HFF-Myc (cell line): Measurements from ENCODE around the gene TMEM235.

Source experiments
- DNase-seq: peaks from one replicate; pipeline ENCODE4 v3.0.0-alpha.2; 2011; ENCODE audit warnings: low read depth; ENCODE audit errors: extremely low read depth
- H3K4me3 ChIP-seq: replicated peaks from 2 replicates; pipeline ENCODE4 v1.5.1; 2011; ENCODE audit warnings: low read depth, mild to moderate bottlenecking, control low read depth, low read length
- CTCF ChIP-seq: IDR thresholded peaks from 2 replicates; pipeline ENCODE4 v1.5.1; 2012; ENCODE audit warnings: mild to moderate bottlenecking, low read depth, low read length, control low read depth; ENCODE audit errors: missing control alignments

TMEM235 gene

DNA sequence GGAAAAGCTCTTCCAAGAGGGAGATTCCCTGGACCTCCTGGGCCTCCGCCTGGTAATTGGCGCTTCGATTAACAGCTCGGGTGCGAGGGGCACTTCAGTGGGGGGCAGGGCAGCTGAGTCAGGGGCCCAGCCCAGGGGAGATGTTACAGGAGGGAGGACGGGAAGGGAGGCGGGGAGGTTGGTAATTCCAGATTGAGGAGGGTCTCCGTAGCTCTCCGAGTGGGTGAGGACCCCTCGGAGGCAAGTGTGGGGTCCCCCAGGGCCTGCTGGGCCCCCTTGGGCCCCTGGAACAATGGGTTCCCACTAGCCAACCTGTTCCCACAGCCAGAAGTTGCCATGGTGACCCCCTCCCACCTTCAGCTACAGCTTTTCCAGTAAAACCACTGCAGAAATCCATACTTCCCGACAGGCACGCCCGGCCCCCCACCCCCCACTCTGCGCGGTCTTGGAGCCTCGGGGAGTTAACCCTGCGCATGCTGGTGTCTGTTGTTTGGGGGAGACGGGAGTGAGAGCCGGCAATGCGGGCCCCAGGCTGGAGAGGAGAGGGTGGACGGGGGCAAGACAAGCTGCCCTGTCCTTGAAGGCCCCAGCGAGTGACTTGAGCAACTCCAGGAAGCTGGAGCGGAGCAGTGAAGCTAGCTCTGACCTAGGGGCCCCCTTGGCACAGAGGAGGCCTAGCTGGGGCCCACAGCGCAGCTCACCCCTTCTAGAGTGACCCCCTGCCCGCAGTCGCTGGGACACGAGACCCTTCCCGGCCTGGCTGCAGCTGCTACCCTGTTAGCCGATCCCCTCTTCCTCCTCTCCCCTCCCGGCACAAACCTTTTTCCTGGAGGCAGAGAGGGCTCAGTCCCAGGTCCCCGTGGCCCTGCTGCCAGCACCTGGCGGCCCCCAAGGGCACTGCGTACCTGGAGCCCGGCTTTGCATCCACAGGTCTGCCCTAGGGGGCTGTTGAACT is 37.8 kb downstream of the TMEM235 start:
- TF ChIP-seq CTCF: no peak
- DNase-seq: no peak
- no peak overlapping the region for H3K4me3 ChIP-seq

- DNase-seq: no peak
- no peak for TF ChIP-seq CTCF
- no peak overlapping the region for H3K4me3 ChIP-seq
These were observed 38.5 kb downstream of the TMEM235 start for GRCh38 chr17:78269955-78270381.

DNA sequence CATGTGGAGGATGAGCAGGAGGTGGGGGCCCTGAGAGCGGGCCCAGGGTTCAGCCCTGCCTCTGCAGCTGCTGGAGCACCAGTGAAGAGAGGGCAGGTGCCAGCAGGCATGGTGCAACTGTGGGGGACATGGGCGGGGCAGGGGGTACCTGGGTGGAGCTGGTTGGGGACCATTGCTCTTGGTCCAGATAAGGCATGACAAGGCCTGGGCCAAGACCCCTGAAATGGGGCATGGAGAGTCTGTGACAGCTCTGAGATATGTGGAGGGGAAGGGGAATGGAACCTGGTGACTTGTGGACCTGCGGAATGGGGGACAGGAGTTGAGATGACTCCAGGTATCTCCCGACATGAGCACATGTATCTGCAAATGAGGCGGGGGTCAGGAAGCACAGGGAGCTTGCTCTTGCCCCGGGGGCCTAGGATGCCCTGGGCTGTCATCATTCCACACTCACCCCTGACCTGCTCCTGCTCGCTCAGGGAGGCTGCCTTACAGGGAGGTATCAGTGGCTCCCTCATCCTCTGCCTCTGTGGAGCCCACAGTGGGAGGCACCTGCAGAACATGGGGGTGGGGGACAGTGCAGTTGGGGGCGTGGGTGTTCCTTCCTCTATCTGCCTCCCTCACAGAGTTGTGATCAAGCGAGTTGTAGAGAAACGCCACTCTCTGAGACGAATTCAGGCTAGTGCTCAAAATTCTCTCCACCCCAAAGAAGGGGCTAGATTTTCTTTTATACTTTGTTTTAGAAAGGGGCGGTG is 40.2 kb downstream of the TMEM235 start:
- H3K4me3 ChIP-seq: no peak overlapping the region
- no peak for TF ChIP-seq CTCF
- no peak for DNase-seq

- no peak for TF ChIP-seq CTCF
- no peak for DNase-seq
- H3K4me3 ChIP-seq: no peak overlapping the region
These were observed 40.9 kb downstream of the TMEM235 start for GRCh38 chr17:78272181-78272913.

DNA sequence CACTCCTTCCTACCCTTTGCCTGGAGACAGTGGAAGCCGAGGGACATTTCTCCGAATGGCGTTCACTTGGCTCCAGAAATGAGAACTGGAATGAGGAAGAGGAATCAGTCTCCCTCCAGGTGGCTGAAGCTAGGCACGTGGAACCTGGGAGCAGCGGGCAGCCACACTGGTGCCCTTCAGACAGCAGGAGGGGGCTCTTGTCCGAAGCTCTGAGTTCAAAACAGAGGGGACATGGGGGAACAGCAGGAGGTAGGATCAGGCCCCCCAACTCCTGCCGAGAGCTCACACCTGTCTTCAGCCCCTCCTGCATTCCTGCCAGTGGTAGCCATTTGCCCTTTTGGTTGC is 41.5 kb downstream of the TMEM235 start:
- no peak overlapping the region for H3K4me3 ChIP-seq
- DNase-seq: no peak
- no peak for TF ChIP-seq CTCF

DNA sequence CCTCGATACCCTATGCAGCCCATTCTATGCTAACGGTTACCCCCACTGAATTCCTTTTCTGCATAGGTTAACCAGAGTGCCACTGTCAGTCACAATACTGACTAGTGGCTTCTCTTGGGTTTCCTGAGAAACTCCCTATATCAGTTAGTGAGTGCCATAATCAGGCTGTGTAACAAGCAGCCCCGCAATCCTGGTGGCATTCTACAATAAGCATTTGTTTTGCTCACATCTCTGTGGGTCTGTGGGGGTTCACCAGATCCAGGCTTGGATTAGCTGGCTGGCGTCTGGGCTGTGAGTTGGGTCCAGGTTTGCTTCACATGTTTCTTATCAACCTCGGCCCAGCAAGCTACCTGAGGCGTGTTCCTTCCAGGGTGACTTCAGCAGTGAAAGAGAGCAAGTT is 42.4 kb downstream of the TMEM235 start:
- no peak for DNase-seq
- TF ChIP-seq CTCF: no peak
- no peak overlapping the region for H3K4me3 ChIP-seq
